HG03103 (cell line): Measurements from ENCODE around the gene CAMKK1.
A peak's percentile ranks its signal among the peaks of the same experiment; 100 is the strongest.

Source experiments
- ATAC-seq: cut with Tn5 transposase; IDR thresholded peaks from one replicate; pipeline ENCODE4 v1.9.1; 2021; ENCODE audit warnings: low read depth; ENCODE audit not compliant: unreplicated experiment

CAMKK1 gene

DNA sequence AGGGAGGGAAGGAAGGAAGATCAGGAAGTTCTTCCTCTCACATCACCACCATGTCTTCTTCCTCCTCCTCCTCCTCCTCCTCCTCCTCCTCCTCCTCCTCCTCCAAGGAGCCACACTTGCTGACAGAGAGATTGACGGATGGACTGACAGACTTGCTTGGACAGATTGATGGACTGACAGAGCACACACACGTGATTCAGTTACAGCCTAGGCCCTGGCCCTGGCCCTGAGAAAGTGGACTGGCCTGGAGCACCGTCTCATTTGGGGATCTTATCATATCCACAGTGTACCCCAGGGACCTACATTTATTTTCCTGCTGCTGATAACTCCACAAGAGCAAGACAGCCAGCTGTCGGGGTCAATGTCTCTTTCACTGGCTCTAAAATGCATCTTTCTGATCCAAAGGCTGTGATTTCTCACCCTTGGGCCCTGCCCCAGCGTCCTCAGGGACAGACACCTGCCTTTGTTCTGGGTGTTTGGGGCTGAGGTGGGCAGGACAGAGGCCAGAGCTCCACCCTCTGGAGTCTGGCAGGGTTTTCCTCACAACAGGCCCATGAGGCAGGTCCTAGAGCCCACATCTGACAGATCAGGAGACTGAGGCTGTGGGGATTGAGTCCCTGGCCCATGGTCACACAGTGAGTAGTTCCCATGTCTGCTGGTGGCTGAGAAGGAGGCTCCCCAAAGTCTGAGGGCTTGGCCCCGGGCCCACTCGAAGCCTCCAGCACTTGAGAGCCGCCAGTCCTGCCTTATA is 25.7 kb upstream of the CAMKK1 start:
- ATAC-seq = no peak

GRCh38 chr17:3917391-3917931 is 24.6 kb upstream of the CAMKK1 start:
- no peak for ATAC-seq

GRCh38 chr17:3916825-3917224 is 24.0 kb upstream of the CAMKK1 start:
- no peak for ATAC-seq

GRCh38 chr17:3915995-3916696 is 23.3 kb upstream of the CAMKK1 start, which contains the start of gene P2RX1:
Gene P2RX1, minus strand, starts transcription at chr17:3916465. Its CDS starts 240 bp downstream, at chr17:3916225.
- no peak for ATAC-seq

DNA sequence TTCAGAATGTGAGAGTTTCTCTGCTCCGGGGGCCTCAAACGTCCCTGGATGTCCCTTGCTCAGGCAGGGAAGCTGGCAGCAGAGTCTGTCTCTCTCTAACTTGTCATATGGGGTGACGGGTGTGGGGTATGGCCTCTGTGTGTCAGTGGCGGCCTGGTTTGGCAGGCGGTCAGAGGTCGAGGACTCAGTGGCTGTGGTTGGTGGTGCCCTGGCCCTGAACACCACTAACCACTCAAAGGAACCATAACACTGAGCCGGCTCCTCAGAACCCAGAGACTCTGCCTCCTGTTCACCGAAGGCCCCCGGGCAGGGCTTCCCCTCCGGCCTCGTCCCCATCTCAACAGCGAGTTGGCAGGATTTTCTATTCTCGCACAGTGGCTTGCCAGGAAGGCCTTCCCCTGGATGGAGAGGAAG is 22.7 kb upstream of the CAMKK1 start:
- no peak for ATAC-seq

DNA sequence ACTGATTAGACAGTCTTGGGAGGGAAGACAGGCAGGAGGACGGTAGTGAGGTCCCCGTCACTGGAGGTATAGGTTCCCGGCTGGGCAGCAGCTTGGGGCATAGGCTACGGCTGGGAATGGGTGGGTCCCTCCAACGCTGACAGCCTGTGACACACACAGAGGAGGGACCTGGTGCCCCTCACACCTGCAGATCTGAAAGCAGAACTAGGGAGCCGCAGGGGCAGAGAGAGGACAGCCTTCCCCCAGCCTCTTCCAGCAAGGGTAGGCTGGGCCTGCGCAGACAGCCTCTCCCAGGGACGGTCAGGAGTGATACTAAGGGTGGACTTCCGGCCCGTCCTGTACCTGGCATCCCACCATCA is 21.4 kb upstream of the CAMKK1 start:
- no peak for ATAC-seq

DNA sequence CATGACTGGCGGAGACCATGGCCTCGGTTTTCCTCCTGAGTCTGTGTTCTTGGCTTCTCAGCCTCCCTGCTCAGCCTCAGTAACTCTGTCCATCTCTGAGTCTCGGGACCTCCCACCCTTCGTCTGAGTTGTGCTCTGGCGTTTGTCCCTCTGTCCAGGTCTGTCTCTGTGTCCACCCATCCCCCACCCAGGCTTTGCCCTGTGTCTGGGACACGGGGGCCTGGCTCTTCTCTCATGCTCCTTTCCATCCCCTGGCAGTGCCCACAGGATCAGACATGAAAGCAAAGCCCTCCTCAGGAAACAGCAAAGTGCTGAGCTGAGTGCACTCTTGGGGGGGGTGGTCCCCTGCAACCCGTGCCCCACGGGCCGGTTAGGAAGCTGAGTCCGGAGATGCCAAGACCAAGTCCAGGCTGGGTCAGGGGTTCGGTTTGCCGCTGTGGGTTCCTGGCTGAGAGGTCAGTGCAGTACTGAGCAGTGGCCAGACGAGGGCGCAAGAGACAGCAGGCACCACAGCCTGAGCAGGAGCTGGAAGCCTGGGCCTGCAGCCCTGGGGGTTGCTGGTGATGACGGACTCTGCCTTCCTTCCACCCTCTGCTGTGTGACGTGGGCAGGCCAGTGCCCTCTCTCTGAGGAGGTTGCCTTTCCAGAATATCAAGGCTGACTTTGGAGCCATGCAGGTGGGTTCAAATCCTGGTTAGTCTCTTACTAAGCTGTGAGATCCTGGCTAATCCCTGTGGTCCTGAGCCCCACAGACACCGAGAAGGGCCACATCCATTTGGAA is 20.9 kb upstream of the CAMKK1 start:
- ATAC-seq = no peak

GRCh38 chr17:3912827-3913226 is 20.0 kb upstream of the CAMKK1 start:
- ATAC-seq = no peak

- ATAC-seq = peak; percentile 41
Measured at GRCh38 chr17:3911271-3912053, 18.6 kb upstream of the CAMKK1 start.

DNA sequence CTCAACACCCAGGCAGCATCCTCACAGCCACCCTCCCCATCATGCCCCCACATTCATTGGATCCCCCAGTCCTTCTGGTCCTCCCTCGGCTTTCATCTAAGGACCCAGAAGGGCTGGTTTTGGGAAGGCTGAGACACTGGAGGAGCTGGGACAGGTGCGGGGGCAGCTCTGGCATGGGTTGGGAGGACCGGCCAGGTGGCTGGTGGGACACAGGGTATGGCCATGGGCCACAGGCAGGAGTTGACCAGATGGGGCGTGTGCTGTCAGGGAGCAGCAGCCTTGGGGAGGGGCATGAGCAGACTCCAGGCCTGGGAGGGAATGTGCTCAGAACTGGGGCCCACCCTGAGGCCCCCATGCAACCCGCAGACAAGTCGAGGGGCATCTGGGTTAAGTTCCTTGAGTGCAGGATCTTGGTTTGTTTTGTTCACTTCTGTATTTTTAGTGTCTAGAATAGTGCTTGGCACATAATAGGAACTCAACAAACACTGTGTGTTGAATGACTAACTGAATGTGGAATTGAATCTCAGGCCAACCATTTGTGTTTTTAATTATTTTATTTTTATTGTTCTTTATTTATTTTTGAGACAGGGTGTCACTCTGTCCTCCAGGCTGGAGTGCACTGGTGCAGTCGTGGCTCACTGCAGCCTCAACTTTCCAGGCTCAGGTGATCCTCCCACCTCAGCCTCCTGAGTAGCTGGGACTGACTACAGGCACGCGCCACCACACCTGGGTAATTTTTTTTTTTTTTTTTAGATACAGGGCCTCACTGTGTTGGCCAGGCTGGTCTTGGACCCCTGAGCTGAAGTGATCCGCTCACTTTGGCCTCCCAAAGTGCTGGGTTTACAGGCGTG is 17.8 kb upstream of the CAMKK1 start:
- ATAC-seq = no peak

- no peak for ATAC-seq
Measured at GRCh38 chr17:3909257-3909656, 16.4 kb upstream of the CAMKK1 start.

DNA sequence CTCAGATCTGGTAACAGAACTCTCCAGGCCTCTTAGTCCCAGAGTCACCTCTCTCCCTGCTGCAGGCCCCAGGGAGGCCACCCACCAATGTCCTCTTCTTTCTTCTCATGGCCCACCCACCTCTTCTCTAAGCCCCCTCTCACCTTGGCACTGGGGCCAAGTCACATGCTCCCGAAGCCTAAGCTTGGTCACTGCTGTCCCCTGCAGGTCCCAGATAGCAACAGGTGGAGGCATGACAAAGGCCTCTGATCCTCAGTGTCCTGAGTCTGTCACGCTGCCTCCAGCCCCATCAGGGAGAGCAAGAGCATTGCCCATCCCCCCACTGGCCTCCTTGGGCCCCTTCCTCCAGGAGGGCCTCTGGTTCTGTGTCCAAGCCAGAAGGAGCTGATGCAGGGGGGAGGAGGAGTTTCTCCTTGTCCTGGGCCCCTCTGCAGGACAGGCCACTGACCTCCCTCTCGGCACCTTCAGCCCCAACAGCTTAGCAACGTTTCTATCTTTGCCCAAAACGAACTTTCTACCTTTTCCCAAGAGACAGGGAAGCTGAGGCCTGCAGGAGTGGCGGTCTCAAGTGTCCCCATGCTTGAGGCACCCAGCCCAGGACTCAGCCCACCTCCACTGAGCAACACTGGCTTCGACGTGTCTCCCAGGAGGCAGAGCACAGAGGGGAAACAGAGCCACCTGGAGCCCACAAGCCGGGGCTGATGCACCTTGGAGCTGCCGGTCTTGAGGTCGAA is 14.8 kb upstream of the CAMKK1 start:
- no peak for ATAC-seq

DNA sequence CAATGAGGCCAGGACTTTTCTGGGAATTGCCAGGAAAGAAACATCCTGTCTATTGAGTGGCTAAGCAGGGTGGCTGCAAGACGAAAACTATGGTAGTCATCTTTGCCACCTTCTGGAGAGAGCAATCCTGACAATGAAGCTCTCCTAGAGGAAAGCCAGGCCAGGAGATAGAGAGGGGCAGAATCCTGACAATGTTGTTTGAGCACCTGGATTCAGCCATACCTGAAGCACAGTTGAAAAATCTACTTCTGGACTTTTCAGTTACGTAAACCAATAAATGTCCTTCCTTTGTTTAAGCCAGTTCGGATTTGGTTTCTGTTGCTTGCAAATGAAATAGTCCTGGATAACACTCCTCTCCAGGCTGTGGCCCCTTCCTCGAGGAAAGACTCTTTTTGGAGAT is 14.0 kb upstream of the CAMKK1 start:
- ATAC-seq = no peak

GRCh38 chr17:3905017-3905520 is 12.2 kb upstream of the CAMKK1 start:
- ATAC-seq = no peak

DNA sequence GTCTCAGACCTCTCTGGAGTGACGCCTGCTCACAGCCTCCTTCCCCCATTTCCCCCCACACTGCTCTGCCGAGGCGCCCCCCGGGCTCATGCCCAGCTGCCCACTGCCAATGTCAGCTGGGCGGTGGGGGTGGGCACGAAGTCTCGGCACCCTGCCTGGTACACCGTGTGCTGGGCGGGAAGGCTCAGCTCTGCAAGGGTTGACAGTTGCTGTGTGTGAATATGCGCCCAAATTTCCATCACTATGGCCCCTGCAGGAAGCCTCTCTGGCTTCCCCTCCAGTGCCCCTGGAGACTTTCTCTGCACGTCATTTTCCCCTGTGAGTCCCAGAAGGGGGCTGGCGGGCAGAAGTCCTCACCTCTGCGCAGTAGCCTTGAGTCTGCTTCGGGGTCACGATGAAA is 11.6 kb upstream of the CAMKK1 start:
- ATAC-seq = no peak

GRCh38 chr17:3903881-3904290 is 11.0 kb upstream of the CAMKK1 start:
- no peak for ATAC-seq

- ATAC-seq = no peak
Measured at GRCh38 chr17:3903051-3903825, 10.4 kb upstream of the CAMKK1 start.

DNA sequence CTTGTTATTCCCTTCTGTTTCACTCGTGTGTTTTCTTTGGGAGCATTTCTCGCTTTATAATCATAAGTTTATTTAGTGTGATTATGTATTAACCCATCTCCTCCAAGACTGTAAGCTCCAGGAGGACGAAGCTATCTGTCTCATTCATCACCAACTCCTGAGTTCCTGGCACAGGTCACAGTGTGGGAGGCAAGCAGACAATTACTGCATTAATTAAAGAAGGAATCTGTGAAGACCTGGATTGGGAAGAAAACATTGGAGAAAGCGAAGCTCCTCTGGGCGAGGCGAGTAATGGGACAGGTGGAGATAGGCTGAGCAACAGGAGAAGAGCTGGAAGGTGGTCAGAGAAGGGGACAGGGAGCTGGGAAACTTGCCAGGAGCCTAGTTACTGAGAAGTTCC is 7.8 kb upstream of the CAMKK1 start:
- ATAC-seq = no peak
